Type B pancreatic cell (in vitro differentiated cells): ENCODE data around the gene DUOX1. TPM values are rescaled to one million over a fixed set of nuclear protein-coding genes. Genes with fewer than 3 reads are reported as not detected.
A peak's percentile ranks its signal among the peaks of the same experiment; 100 is the strongest.

Experiments used
- DNase-seq: peaks from one replicate; pipeline ENCODE4 v3.0.0; 2021; ENCODE audit warnings: mixed read lengths; ENCODE audit not compliant: unreplicated experiment; ENCODE audit errors: extremely low spot score
- H3K27ac Mint-ChIP-seq: 2 replicates; pipeline ENCODE4 v1.8.0; 2021; ENCODE audit warnings: mild to moderate bottlenecking, mixed read lengths
- H3K27me3 Mint-ChIP-seq: 2 replicates; pipeline ENCODE4 v1.8.0; 2021; ENCODE audit warnings: mixed read lengths
- H3K36me3 Mint-ChIP-seq: 2 replicates; pipeline ENCODE4 v1.8.0; 2021; ENCODE audit warnings: mixed read lengths
- H3K4me1 Mint-ChIP-seq: one replicate; pipeline ENCODE4 v1.8.0; 2021; ENCODE audit warnings: mixed read lengths; ENCODE audit not compliant: unreplicated experiment
- H3K4me3 Mint-ChIP-seq: 2 replicates; pipeline ENCODE4 v1.8.0; 2021; ENCODE audit warnings: mild to moderate bottlenecking, mixed read lengths
- H3K9me3 Mint-ChIP-seq: 2 replicates; pipeline ENCODE4 v1.8.0; 2021; ENCODE audit warnings: mixed read lengths
- total RNA-seq: library from RNA; stranded (reverse); gene quantifications from 2 replicates; pipeline ENCODE4 v1.2.1, GENCODE V29; 2021; ENCODE audit warnings: low replicate concordance
- TF ChIP-seq, protein P1 (sequence below): fragments of 200-600 bp; sonication (generic); conservative IDR thresholded peaks from 2 replicates; pipeline ENCODE4 v1.5.0; 2021; ENCODE audit warnings: antibody characterized with exemption, mild to moderate bottlenecking

The DUOX1 gene
- total RNA-seq, 1 donor from 2014 or later = 5.5 TPM

DNA sequence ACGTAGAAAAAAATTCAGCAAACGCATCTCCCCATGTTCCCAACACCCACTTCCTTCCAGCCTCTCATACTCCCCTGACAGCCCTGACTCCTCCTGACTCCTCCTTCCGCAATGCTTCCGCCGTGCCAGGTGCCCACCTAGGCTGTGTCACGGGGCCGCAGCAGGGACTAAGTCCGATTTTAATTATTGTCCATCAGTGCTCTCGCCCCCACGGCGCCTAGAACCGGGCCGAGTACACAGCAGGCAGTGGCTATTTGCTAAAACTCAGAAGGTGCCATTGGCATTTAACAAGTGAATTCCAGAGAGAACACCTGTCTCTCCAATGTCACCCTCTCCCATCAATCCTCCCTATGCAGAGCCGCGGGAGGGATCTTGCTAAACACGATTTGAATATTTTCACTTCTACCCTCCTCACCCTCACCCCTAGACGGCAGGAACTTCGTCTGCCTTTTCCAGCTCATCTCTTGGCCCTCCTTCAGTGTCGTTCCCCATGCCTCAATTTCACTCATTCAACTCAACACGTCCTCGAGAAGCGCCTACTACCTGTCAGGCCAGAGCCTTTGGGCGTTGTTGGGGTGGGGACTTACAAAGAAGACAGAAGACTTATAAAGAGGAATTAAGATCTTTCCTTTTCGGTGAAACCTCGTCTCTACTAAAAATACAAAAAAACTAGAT, 69.5 kb downstream of the DUOX1 start:
- Mint-ChIP-seq H3K4me3 (no peak overlapping the region), H3K27ac (no peak overlapping the region), H3K9me3 (no peaks in the 10 kb centered on the region)

DNA sequence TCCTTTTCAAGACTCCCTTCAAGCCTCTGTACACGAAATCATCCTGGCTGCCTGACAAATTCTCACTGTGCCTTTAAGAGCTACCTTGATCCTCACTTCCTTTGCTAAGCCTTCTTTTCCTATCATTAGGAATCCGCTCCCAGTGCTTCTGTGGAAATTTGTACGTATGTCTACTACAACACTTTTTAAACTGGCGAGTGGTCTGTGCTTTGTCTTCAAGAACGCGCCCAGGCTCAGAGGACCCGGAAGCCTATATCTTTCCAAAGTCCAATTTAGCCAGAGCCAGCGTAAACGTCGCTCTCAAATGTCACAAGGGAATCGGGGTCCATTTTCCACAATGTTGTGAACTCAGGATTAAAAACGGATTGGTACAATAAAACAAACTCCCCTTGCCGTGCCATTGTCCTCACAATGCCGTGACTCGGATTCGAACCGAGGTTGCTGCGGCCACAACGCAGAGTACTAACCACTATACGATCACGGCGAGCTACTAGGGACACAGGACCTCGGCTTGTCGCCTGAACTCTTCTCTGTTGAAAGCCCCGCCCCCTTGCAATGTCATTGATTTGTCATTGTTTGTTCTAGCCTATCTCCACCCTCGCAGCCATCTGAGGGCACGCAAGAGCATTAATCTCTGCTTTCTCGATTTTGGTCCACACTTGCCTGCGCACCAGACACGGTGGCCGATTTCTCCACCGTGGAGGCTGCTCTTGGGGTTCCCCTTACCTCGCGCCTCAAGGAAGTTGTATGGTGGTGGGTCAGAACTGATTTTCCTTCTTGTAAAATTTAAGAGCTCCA, 70.4 kb downstream of the DUOX1 start:
- H3K4me3 Mint-ChIP-seq = no peak overlapping the region
- TF ChIP-seq, protein P1, sequence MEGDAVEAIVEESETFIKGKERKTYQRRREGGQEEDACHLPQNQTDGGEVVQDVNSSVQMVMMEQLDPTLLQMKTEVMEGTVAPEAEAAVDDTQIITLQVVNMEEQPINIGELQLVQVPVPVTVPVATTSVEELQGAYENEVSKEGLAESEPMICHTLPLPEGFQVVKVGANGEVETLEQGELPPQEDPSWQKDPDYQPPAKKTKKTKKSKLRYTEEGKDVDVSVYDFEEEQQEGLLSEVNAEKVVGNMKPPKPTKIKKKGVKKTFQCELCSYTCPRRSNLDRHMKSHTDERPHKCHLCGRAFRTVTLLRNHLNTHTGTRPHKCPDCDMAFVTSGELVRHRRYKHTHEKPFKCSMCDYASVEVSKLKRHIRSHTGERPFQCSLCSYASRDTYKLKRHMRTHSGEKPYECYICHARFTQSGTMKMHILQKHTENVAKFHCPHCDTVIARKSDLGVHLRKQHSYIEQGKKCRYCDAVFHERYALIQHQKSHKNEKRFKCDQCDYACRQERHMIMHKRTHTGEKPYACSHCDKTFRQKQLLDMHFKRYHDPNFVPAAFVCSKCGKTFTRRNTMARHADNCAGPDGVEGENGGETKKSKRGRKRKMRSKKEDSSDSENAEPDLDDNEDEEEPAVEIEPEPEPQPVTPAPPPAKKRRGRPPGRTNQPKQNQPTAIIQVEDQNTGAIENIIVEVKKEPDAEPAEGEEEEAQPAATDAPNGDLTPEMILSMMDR = no peak

More for the DNA sequence above, 69.5 kb downstream of the DUOX1 start:
- Mint-ChIP-seq H3K4me1 (peaks cover 4% of the 10 kb centered on the region), H3K36me3 (no peaks in the 10 kb centered on the region), H3K27me3 (peaks cover 10% of the 10 kb centered on the region)
- TF ChIP-seq, protein P1 = peak; percentile 7
- DNase-seq = no peak

DNA sequence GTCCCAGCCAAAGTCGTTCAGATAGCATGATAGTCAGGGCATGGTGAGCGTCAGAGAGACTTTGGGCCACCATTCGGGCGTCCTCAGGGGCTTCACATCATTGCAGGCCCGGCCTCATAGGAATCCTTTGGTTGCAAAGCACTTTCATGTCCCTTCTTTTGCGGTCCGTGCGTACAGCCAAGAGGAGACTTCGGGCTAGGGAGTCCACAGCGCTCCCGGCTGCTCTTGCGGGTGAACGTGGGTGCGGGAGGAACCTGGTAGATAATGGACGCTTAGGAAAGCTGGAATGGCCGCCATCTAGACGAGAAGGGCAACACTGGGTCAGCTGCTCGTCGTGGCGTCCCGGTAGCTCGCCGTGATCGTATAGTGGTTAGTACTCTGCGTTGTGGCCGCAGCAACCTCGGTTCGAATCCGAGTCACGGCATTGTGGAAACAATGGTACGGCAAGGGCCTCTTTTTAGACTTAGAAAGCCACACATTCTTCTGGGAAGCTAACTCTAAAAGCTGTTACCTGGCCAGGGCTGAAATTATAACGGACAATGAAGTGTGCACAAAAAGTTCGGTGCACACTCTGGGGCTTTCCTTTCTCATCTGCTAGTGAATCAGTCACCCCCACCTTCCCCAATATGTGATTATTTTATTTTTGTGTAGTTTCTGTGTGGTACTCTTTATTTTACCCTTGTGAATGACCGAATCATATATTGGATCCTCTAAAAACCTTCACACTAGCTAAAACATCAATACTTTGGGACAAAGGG, 71.2 kb downstream of the DUOX1 start:
- peak; percentile 85 for DNase-seq
- Mint-ChIP-seq H3K36me3 (no peaks in the 10 kb centered on the region), H3K27me3 (peaks cover 15% of the 10 kb centered on the region)

More for the DNA sequence above, 70.4 kb downstream of the DUOX1 start:
- no peaks in the 10 kb centered on the region for H3K36me3 Mint-ChIP-seq
- peak; percentile 95 for DNase-seq
- H3K4me1 Mint-ChIP-seq = peaks cover 4% of the 10 kb centered on the region
- H3K27ac Mint-ChIP-seq = no peak overlapping the region
- no peaks in the 10 kb centered on the region for H3K9me3 Mint-ChIP-seq
- H3K27me3 Mint-ChIP-seq = peaks cover 14% of the 10 kb centered on the region

DNA sequence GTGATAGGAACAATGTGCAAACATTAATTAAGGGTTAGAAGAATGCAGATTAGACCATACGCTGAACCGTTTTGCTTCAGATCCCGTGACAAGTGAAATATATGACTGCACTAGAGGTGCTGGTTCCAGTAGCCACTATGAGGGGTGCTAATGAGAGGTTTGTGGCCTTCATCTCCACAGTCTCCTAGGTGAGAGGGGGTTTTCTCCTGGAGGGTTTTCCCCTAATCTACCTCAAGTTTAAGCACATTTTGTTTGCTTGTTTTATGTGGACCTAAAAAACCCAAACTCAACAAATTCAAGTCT, 71.7 kb downstream of the DUOX1 start:
- Mint-ChIP-seq H3K27ac (no peak overlapping the region), H3K27me3 (peaks cover 15% of the 10 kb centered on the region), H3K4me1 (peaks cover 4% of the 10 kb centered on the region), H3K9me3 (no peaks in the 10 kb centered on the region), H3K36me3 (no peaks in the 10 kb centered on the region), H3K4me3 (no peak overlapping the region)
- TF ChIP-seq, protein P1 = no peak
- no peak for DNase-seq

More for the DNA sequence above, 71.2 kb downstream of the DUOX1 start:
- no peaks in the 10 kb centered on the region for H3K9me3 Mint-ChIP-seq
- H3K4me1 Mint-ChIP-seq = peaks cover 4% of the 10 kb centered on the region
- H3K4me3 Mint-ChIP-seq = no peak overlapping the region
- no peak overlapping the region for H3K27ac Mint-ChIP-seq
- TF ChIP-seq, protein P1 = no peak

DNA sequence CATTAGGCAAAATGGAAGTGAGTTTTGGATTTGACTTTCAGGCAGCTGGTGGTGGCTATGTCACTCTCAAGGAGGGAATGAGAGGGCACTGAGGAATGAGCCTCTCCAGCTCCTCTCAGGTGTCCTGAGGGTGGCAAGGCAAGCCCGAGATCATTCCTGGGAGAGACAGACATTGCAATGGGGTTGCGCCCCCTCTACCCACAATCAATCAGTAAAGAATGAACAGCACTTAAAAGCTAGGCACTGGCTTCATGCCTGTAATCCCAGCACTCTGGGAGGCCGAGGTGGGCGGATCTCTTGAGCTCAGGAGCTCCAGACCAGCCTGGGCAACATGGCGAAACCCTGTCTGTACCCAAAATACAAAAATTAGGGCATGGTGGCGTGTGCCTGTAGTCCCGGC, 72.1 kb downstream of the DUOX1 start:
- Mint-ChIP-seq H3K4me3 (no peak overlapping the region), H3K36me3 (no peaks in the 10 kb centered on the region), H3K9me3 (no peaks in the 10 kb centered on the region), H3K27ac (no peak overlapping the region), H3K27me3 (peaks cover 19% of the 10 kb centered on the region), H3K4me1 (peaks cover 4% of the 10 kb centered on the region)
- TF ChIP-seq, protein P1 = no peak
- no peak for DNase-seq
